ENCODE measurements around the gene NOP9. TPM values are rescaled to one million over a fixed set of nuclear protein-coding genes. Genes with fewer than 3 reads are reported as not detected.

The NOP9 gene
- total and polyA plus RNA-seq, 5 experiments from 2014 or later, result 1.3 to 25.8 (median 2.2) TPM

DNA sequence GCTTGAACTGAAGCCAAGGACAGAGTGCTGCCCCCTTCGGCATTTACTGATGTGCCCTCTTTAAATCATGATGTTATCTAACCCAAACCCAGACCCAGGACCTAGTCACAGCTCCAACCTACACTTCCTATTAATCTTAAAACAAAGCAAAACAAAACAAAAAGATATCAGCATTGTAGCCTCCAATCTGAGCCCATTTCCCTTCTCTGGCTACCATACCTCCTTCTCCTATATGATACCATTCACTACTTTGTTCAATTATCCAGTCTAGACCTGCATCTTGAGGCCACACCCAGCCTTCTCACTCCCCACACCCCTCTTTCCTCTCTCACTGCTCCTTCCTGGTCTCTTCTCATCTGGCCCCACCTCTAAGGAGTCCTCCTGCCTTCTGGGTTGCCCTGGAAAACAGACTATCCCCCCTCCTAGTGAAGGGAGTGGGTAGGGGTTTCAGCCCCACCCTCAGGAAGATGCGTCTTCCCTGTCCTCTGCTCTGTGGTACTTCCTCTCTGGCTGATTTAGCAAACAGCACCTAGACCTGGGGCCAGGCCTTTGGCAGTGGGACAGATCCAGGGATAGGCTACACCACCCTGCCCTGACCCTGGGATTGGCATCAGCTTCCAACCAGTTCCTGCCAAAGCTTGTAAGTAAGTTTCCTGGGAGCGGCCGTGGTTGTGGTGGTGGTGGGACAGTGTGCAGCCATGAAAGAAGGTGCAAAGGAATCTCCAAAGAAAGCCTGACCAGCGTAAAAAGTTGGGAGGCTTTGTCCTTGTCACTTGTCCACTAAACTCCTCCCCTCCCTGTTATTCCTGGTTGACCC is 14.9 kb downstream of the NOP9 start:
- ATAC-seq (no peak), DNase-seq (peak in 1 of 10 donors; percentile 30)
- H3K36me3 Mint-ChIP-seq, result no peaks in the 10 kb centered on the region
- peak overlapping the region; percentile 1 to 89 (median 70) for H3K27ac Mint-ChIP-seq
- H3K9me3 Mint-ChIP-seq, result no peaks in the 10 kb centered on the region
- H3K27me3 Mint-ChIP-seq, result peaks cover 0 to 3% (median 0%) of the 10 kb centered on the region in 5 donors
- POLR2A ChIA-PET, result interaction anchor here (1.2 to 8.2 kb wide), 4 partner anchors 14 to 99 kb away, joined by 3 to 67 read pairs (median 5); partner anchors contain the start of genes DHRS1, MDP1, NOP9 and TINF2
- H3K4me3 Mint-ChIP-seq, result peak overlapping the region in 9 of 10 donors; percentile 12 to 87 (median 74)
- H3K4me1 Mint-ChIP-seq, result peaks cover 34 to 57% (median 54%) of the 10 kb centered on the region in 4 donors

GRCh38 chr14:24315243-24315806 is 15.7 kb downstream of the NOP9 start:
- ATAC-seq (no peak), DNase-seq (peak in 1 of 10 donors; percentile 51)
- Mint-ChIP-seq H3K27ac (peak overlapping the region in 7 of 10 donors; percentile 18 to 69 (median 48)), H3K4me1 (peaks cover 31 to 49% (median 46%) of the 10 kb centered on the region in 4 donors), H3K36me3 (no peaks in the 10 kb centered on the region), H3K4me3 (peak overlapping the region in 3 of 10 donors; percentile 26 to 62 (median 44)), H3K27me3 (peaks cover 0 to 4% (median 0%) of the 10 kb centered on the region in 5 donors), H3K9me3 (no peaks in the 10 kb centered on the region)
- POLR2A ChIA-PET, result no interaction called here

- peaks cover 0 to 4% (median 0%) of the 10 kb centered on the region in 5 donors for H3K27me3 Mint-ChIP-seq
- H3K4me1 Mint-ChIP-seq, result peaks cover 31 to 47% (median 44%) of the 10 kb centered on the region in 4 donors
- ATAC-seq, result no peak
- POLR2A ChIA-PET, result no interaction called here
- no peaks in the 10 kb centered on the region for H3K9me3 Mint-ChIP-seq
- H3K36me3 Mint-ChIP-seq, result no peaks in the 10 kb centered on the region
- peak in 1 of 10 donors; percentile 59 for DNase-seq
- H3K27ac Mint-ChIP-seq, result peak overlapping the region in 4 of 10 donors; percentile 22 to 60 (median 35)
- H3K4me3 Mint-ChIP-seq, result peak overlapping the region in 2 of 10 donors; percentile 36 to 62
Measured at GRCh38 chr14:24315807-24316596, 16.4 kb downstream of the NOP9 start.

DNA sequence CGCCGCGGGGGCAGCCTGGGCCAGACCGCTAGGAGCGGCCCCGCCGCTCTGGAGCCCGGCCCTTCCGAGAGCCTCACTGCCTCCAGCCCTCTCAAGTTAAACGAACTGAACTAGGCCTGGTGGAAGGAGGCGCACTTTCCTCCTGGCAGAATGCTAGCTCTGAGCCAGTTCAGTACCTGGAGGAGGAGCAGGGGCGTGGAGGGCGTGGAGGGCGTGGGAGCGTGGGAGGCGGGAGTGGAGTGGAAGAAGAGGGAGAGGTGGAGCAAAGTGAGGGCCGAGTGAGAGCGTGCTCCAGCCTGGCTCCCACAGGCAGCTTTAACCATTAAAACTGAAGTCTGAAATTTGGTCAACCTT is 16.9 kb downstream of the NOP9 start:
- Mint-ChIP-seq H3K36me3 (no peaks in the 10 kb centered on the region), H3K27me3 (peaks cover 0 to 4% (median 0%) of the 10 kb centered on the region in 5 donors), H3K9me3 (no peaks in the 10 kb centered on the region), H3K4me1 (peaks cover 31 to 47% (median 42%) of the 10 kb centered on the region in 4 donors), H3K4me3 (no peak overlapping the region), H3K27ac (no peak overlapping the region)
- POLR2A ChIA-PET, result no interaction called here
- DNase-seq (no peak), ATAC-seq (no peak)

DNA sequence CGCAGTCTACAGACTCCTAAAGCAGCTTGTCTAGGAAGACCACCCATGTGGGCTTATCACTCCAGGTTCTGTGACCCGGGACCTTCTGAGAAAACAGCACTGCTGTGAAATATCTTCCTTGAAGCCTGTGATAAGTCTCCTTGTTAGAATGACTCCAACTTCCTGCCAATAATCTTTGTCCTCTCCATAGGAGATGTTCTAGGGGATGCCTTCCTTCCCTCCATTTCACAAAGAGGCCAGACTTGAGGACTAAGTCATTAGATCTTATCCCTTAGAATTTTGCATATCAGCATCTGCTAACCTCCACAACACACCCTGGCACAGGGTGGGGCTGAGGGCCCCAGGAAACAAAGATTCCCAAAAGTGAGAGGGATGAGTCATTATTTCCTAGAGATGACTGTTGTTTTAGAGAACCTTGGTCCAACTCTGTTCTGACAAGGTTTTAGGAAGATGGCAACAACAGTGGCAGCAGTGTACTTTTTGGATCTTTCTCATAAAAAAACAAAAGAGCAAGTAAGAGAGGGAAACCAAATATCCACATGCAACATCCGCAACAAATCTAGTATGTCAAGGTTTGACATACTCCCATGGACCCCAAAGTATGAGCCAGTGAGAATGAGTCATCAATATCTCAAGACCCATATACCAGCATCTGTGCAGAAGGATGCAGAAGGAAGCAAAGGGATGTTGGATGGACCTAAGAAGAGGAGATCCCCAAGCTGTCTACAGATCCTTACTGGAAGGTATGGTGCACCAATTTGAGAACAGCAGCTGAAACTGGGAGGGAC is 17.7 kb downstream of the NOP9 start:
- POLR2A ChIA-PET, result interaction anchor here (1.1 kb wide), 1 partner anchor 75 kb away, joined by 4 read pairs; the partner anchor contains the start of gene TINF2
- peak overlapping the region in 2 of 10 donors; percentile 16 to 22 for H3K27ac Mint-ChIP-seq
- no peak overlapping the region for H3K4me3 Mint-ChIP-seq

DNA sequence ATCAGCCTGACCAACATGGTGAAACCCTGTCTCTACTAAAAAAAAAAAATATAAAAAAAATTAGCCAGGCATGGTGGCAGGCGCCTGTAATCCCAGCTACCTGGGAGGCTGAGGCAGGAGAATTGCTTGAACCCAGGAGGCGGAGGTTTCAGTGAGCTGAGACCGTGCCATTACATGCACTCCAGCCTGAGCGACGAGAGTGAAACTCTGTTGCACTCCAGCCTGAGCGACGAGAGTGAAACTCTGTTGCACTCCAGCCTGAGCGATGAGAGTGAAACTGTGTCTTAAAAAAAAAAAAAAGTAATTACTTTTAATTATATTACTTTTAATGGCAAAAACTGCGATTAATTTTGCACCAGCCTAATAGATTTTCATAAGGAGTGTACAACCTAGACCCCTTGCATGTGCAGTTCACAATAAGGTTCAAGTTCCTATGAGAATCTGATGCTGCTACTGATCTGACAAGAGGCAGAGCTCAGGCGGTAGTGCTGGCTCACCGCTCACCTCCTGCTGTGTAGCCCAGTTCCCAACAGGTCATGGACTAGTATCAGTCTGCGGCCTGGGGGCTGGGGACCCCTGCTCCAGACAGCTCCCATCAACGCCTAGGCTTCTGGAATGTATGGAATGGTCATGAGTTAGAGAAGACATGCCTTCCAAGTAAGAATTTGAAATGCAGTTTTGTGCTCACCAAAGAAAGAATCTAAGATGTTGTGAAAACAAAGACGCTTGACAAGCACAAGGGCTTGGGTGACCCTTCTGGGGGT is 21.7 kb downstream of the NOP9 start:
- peaks cover 0 to 10% (median 2%) of the 10 kb centered on the region in 4 donors for H3K4me1 Mint-ChIP-seq
- H3K27me3 Mint-ChIP-seq, result peaks cover 0 to 19% (median 2%) of the 10 kb centered on the region in 5 donors
- DNase-seq, result no peak
- no peak overlapping the region for H3K4me3 Mint-ChIP-seq
- no peaks in the 10 kb centered on the region for H3K9me3 Mint-ChIP-seq
- peak overlapping the region in 1 of 10 donors; percentile 46 for H3K27ac Mint-ChIP-seq
- no peak for ATAC-seq
- POLR2A ChIA-PET, result interaction anchor here (0.7 to 2.6 kb wide), 3 partner anchors 11 to 106 kb away, joined by 3 to 10 read pairs (median 3); partner anchors contain the start of genes LTB4R, LTB4R2 and MDP1
- no peaks in the 10 kb centered on the region for H3K36me3 Mint-ChIP-seq

More for the DNA sequence above, 17.7 kb downstream of the NOP9 start:
- Mint-ChIP-seq H3K27me3 (peaks cover 0 to 6% (median 0%) of the 10 kb centered on the region in 5 donors), H3K36me3 (no peaks in the 10 kb centered on the region), H3K4me1 (peaks cover 25 to 40% (median 34%) of the 10 kb centered on the region in 4 donors), H3K9me3 (no peaks in the 10 kb centered on the region)
- ATAC-seq (no peak), DNase-seq (peak in 1 of 10 donors; percentile 22)

DNA sequence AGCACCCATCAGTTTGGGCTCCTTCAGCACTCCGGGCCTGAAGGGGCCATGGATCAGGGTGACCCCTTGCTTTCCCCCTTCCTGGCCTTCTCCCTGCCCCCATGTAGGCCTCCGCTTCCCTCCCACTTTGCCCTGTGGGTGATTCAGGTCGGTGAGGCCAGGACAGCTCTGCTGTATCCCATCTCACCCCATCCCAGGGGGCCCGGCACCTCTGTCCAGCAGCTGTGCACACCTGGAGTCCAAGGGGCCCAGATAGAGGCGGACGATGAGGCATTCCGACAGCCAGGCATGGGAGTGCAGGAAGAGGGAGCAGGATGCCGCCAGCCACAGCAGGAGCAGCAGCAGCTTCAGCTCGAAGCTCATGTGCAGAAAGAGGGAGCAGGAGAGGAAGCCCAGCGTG is 23.0 kb downstream of the NOP9 start:
- Mint-ChIP-seq H3K27ac (peak overlapping the region in 3 of 10 donors; percentile 26 to 52 (median 46)), H3K4me3 (no peak overlapping the region), H3K27me3 (peaks cover 0 to 19% (median 2%) of the 10 kb centered on the region in 5 donors), H3K4me1 (peaks cover 8 to 14% (median 10%) of the 10 kb centered on the region in 4 donors), H3K36me3 (no peaks in the 10 kb centered on the region), H3K9me3 (no peaks in the 10 kb centered on the region)
- ATAC-seq, result no peak
- POLR2A ChIA-PET, result no interaction called here
- DNase-seq, result no peak

DNA sequence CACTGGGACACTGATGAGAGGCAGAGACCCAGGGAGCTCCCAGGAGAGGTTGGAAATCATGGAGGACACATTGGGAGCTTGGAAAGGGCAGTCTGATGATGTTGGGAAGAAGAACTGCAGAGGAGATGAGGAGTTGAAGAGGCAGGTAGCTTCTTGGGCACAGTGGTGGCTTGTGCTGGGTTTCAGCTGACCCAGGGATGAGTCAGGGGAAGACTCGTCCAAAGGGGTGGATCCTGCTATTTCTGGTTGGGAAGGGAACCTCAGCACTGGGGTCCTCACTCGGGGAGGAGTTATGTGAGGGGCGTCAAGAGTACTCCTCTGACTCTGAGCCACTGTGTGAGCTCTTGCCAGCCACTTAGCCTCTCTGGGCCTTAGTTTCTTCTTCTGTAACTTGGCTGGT is 23.7 kb downstream of the NOP9 start:
- peaks cover 10 to 18% (median 11%) of the 10 kb centered on the region in 4 donors for H3K4me1 Mint-ChIP-seq
- ATAC-seq (no peak), DNase-seq (no peak)
- peak overlapping the region in 1 of 10 donors; percentile 52 for H3K27ac Mint-ChIP-seq
- POLR2A ChIA-PET, result no interaction called here
- H3K27me3 Mint-ChIP-seq, result peaks cover 0 to 21% (median 2%) of the 10 kb centered on the region in 5 donors
- H3K36me3 Mint-ChIP-seq, result no peaks in the 10 kb centered on the region
- H3K9me3 Mint-ChIP-seq, result no peaks in the 10 kb centered on the region
- H3K4me3 Mint-ChIP-seq, result peak overlapping the region in 1 of 10 donors; percentile 55

GRCh38 chr14:24324024-24324423 is 24.4 kb downstream of the NOP9 start:
- POLR2A ChIA-PET, result interaction anchor here (1.3 kb wide), 1 partner anchor 13 kb away, joined by 3 read pairs; the partner anchor contains the start of gene LTB4R
- Mint-ChIP-seq H3K36me3 (no peaks in the 10 kb centered on the region), H3K27ac (no peak overlapping the region)

GRCh38 chr14:24325041-24325530 is 25.4 kb downstream of the NOP9 start:
- Mint-ChIP-seq H3K36me3 (no peaks in the 10 kb centered on the region), H3K9me3 (no peaks in the 10 kb centered on the region), H3K4me1 (peaks cover 10 to 36% (median 19%) of the 10 kb centered on the region in 4 donors), H3K4me3 (no peak overlapping the region), H3K27me3 (peaks cover 2 to 39% (median 3%) of the 10 kb centered on the region in 5 donors), H3K27ac (no peak overlapping the region)
- DNase-seq (no peak), ATAC-seq (no peak)
- POLR2A ChIA-PET, result interaction anchor here (1.3 kb wide), 1 partner anchor 14 kb away, joined by 3 read pairs; the partner anchor contains the start of gene LTB4R

More at GRCh38 chr14:24324024-24324423, 24.4 kb downstream of the NOP9 start:
- peaks cover 10 to 25% (median 16%) of the 10 kb centered on the region in 4 donors for H3K4me1 Mint-ChIP-seq
- no peak overlapping the region for H3K4me3 Mint-ChIP-seq
- H3K9me3 Mint-ChIP-seq, result no peaks in the 10 kb centered on the region
- H3K27me3 Mint-ChIP-seq, result peaks cover 2 to 28% (median 3%) of the 10 kb centered on the region in 5 donors
- no peak for DNase-seq
- no peak for ATAC-seq

DNA sequence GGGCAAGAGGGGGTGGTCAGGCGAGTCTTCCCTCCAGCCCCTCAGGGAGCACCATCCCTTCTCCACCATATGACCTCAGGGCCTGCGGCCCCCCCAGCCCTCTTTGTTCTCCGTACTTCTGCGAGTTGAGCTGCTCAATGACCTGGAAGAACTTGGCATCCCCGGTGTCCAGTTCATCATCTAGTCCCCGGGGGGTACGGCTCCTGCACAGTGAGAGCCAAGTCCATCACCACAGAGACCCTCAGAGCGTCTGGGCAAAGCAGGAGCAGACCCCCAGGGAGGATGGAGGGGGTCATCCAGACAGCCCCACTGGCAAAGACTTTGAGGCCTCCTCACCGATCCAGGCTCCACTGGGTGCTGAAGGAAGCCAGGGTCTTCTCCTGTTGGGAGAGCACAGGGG is 26.3 kb downstream of the NOP9 start:
- Mint-ChIP-seq H3K36me3 (no peaks in the 10 kb centered on the region), H3K4me1 (peaks cover 10 to 42% (median 24%) of the 10 kb centered on the region in 4 donors), H3K9me3 (no peaks in the 10 kb centered on the region), H3K4me3 (no peak overlapping the region), H3K27me3 (peaks cover 5 to 47% (median 7%) of the 10 kb centered on the region in 5 donors), H3K27ac (peak overlapping the region in 1 of 10 donors; percentile 15)
- POLR2A ChIA-PET, result no interaction called here
- DNase-seq (no peak), ATAC-seq (no peak)

Measured in naive thymus-derived CD8-positive, alpha-beta T cell (primary cell).